Lower leg skin (tissue), 3 donors: ENCODE data around the gene PEX10.

ENCODE experiments used
- POLR2A ChIP-seq, 2 donors: fragments of 450-650 bp; IDR thresholded peaks; one replicate each; pipeline ENCODE4 v1.6.1; 2016 to 2017; ENCODE audit warnings: antibody characterized with exemption in 2 of 2, mild to moderate bottlenecking in 1 of 2, moderate library complexity in 1 of 2
- TF ChIP-seq, protein P1 (sequence below), 3 donors: fragments of 450-650 bp; IDR thresholded peaks; one replicate each; pipeline ENCODE4 v1.5.1; 2016; ENCODE audit warnings: antibody characterized with exemption in 3 of 3, mild to moderate bottlenecking in 3 of 3, moderate library complexity in 2 of 3

DNA sequence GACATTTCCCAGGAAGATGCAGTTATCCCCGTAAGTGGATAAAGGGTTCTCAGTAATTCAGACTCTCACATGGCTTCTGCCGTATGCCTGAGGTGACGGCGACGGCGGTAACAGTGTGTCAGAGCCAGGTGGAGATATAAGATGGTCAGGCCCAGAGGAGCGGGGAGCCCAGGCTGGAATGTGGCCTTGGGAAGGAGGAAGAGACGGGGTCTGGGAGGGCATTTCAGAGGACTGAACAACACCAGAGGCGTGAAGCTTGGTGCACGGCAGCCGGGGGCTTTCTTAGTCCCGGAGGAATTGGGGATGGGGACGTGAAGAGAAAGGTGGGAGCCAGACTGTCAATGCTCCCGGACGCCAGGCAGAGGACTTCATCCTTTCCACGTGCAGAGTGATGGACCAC lies 19.7 kb downstream of the PEX10 start:
- TF ChIP-seq, protein P1, sequence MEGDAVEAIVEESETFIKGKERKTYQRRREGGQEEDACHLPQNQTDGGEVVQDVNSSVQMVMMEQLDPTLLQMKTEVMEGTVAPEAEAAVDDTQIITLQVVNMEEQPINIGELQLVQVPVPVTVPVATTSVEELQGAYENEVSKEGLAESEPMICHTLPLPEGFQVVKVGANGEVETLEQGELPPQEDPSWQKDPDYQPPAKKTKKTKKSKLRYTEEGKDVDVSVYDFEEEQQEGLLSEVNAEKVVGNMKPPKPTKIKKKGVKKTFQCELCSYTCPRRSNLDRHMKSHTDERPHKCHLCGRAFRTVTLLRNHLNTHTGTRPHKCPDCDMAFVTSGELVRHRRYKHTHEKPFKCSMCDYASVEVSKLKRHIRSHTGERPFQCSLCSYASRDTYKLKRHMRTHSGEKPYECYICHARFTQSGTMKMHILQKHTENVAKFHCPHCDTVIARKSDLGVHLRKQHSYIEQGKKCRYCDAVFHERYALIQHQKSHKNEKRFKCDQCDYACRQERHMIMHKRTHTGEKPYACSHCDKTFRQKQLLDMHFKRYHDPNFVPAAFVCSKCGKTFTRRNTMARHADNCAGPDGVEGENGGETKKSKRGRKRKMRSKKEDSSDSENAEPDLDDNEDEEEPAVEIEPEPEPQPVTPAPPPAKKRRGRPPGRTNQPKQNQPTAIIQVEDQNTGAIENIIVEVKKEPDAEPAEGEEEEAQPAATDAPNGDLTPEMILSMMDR (IDR thresholded peaks at IDR 0.05) = no peak
- TF ChIP-seq POLR2A (IDR thresholded peaks at IDR 0.05) = no peak
